CD8-positive, alpha-beta memory T cell (primary cell): ENCODE measurements around the gene TARDBP. TPM values are rescaled to one million over a fixed set of nuclear protein-coding genes. Genes with fewer than 3 reads are reported as not detected.
"Not testable (repeated sequence)": the region's sequence is repeated elsewhere in the genome, so short reads cannot be mapped to it uniquely, and the experiment has no call there.

Source experiments
- CTCF ChIA-PET: fragments of 350-600 bp; sonication (Branson Sonifier 250); formaldehyde crosslinking; loops from one replicate; lab custom pipeline; 2021; ENCODE audit warnings: antibody characterized with exemption; lab: Charles Lee
- POLR2A ChIA-PET: fragments of 350-600 bp; sonication (Branson Sonifier 250); formaldehyde crosslinking; loops from one replicate; lab custom pipeline; 2021; ENCODE audit warnings: antibody characterized with exemption; lab: Charles Lee
- DNase-seq, 5 donors: peaks; one replicate each; pipeline versions ENCODE4 v3.0.0 to v3.0.0-alpha.2; 2020 to 2022; ENCODE audit warnings: mixed read lengths in 1 of 5
- H3K27ac ChIP-seq: one replicate; pipeline ENCODE4 v1.7.0; 2013; ENCODE audit warnings: low read depth, mild to moderate bottlenecking, low read length, moderate library complexity
- H3K27me3 ChIP-seq: 2 replicates; pipeline ENCODE4 v1.7.0; 2013; ENCODE audit warnings: low read length, mild to moderate bottlenecking; ENCODE audit not compliant: insufficient read depth, poor library complexity, severe bottlenecking
- H3K36me3 ChIP-seq: 2 replicates; pipeline ENCODE4 v1.7.0; 2013; ENCODE audit warnings: mild to moderate bottlenecking, low read length, moderate library complexity; ENCODE audit not compliant: insufficient read depth
- H3K4me1 ChIP-seq: 2 replicates; pipeline ENCODE4 v1.7.0; 2013; ENCODE audit warnings: mild to moderate bottlenecking, low read length, moderate library complexity; ENCODE audit not compliant: insufficient read depth
- H3K4me3 ChIP-seq: 2 replicates; pipeline ENCODE4 v1.7.0; 2013; ENCODE audit warnings: mild to moderate bottlenecking, low read length
- H3K9me3 ChIP-seq: 2 replicates; pipeline ENCODE4 v1.7.0; 2013; ENCODE audit warnings: mild to moderate bottlenecking, low read length
- H3K27ac Mint-ChIP-seq, 8 donors: one replicate each; pipeline ENCODE4 v1.8.0; 2020 to 2021; ENCODE audit warnings: mixed read lengths in 8 of 8, mild to moderate bottlenecking in 6 of 8, inconsistent platforms in 3 of 8, moderate library complexity in 3 of 8
- H3K27me3 Mint-ChIP-seq, 2 donors: one replicate each; pipeline ENCODE4 v1.8.0; 2020 to 2021; ENCODE audit warnings: mixed read lengths in 2 of 2, mild to moderate bottlenecking in 1 of 2, moderate library complexity in 1 of 2
- H3K36me3 Mint-ChIP-seq, 3 donors: one replicate each; pipeline ENCODE4 v1.8.0; 2020 to 2021; ENCODE audit warnings: mixed read lengths in 3 of 3, inconsistent platforms in 1 of 3, mild to moderate bottlenecking in 1 of 3
- H3K4me1 Mint-ChIP-seq, 3 donors: one replicate each; pipeline ENCODE4 v1.8.0; 2020 to 2021; ENCODE audit warnings: mixed read lengths in 3 of 3, inconsistent platforms in 1 of 3, mild to moderate bottlenecking in 1 of 3
- H3K4me3 Mint-ChIP-seq, 7 donors: one replicate each; pipeline ENCODE4 v1.8.0; 2020 to 2021; ENCODE audit warnings: mixed read lengths in 7 of 7, mild to moderate bottlenecking in 6 of 7, moderate library complexity in 4 of 7, inconsistent platforms in 2 of 7
- H3K9me3 Mint-ChIP-seq, 5 donors: one replicate each; pipeline ENCODE4 v1.8.0; 2020 to 2022; ENCODE audit warnings: mixed read lengths in 5 of 5, mild to moderate bottlenecking in 3 of 5, moderate library complexity in 2 of 5, inconsistent platforms in 1 of 5
- polyA plus RNA-seq: library from polyadenylated mRNA; unstranded; fragments of 300-500 nt; fragmentation: Illumina TruSeq; gene quantifications from one replicate; pipeline ENCODE4 v1.2.3, GENCODE V29; 2021
- total RNA-seq, 2 experiments: library from RNA; stranded (reverse); gene quantifications; one replicate each; pipeline ENCODE4 v1.2.3, GENCODE V29; 2021

TARDBP gene
- total and polyA plus RNA-seq, 3 experiments from 2014 or later = 74.5 to 239 (median 215) TPM

DNA sequence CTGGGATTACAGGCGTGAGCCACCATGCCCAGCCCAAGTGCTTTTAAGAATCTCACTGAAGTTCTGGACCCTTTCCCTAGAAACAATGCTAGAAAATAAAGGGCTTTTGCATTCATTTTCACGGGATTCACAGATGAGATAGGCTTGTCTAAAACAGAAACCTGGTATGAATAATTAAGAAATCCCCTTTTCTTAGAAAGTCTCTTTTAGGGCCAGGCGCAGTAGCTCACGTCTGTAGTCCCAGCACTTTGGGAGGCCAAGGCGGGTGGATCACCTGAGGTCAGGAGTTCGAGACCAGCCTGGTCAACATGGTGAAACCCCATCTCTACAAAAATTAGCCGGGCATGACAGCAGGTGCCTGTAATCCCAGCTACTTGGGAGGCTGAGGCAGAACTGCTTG lies 60.9 kb downstream of the TARDBP start:
- H3K27me3 ChIP-seq, H3K4me3 ChIP-seq, DNase-seq, H3K4me3 Mint-ChIP-seq, H3K27ac ChIP-seq, H3K4me1 Mint-ChIP-seq, H3K9me3 ChIP-seq, POLR2A ChIA-PET, H3K4me1 ChIP-seq, H3K9me3 Mint-ChIP-seq, H3K27me3 Mint-ChIP-seq, H3K27ac Mint-ChIP-seq: not testable (repeated sequence)
- peaks cover 78% of the 10 kb centered on the region for H3K36me3 ChIP-seq
- CTCF ChIA-PET = interaction anchor here (0.7 to 1.3 kb wide), 2 partner anchors 13 to 27 kb away, joined by 3 read pairs; partner anchors contain the start of gene SRM
- peaks cover 3 to 89% (median 17%) of the 10 kb centered on the region in 3 donors for H3K36me3 Mint-ChIP-seq

Other genes starting within 250 kb of the TARDBP start
- gene CASZ1, start 216.0 kb upstream of the TARDBP start, total RNA-seq = 10 to 100 TPM in 1 of 2 experiments, 1 to 10 TPM in 1; 9.9 to 10.5 TPM
- 2.2 TPM for gene CASZ1, start 216.0 kb upstream of the TARDBP start, polyA plus RNA-seq
- gene MASP2, start 34.6 kb downstream of the TARDBP start, total RNA-seq = under 1 TPM; 0.18 to 0.20 TPM
- not detected for gene MASP2, start 34.6 kb downstream of the TARDBP start, polyA plus RNA-seq
- gene SRM, start 47.4 kb downstream of the TARDBP start, total RNA-seq = 100 to 1,000 TPM; 423 to 438 TPM
- 169 TPM for gene SRM, start 47.4 kb downstream of the TARDBP start, polyA plus RNA-seq
- gene EXOSC10, start 87.2 kb downstream of the TARDBP start, total RNA-seq = 10 to 100 TPM; 92.9 to 94.0 TPM
- gene EXOSC10, start 87.2 kb downstream of the TARDBP start, polyA plus RNA-seq = 46.4 TPM
- gene ANGPTL7, start 176.7 kb downstream of the TARDBP start, total RNA-seq = not detected
- gene ANGPTL7, start 176.7 kb downstream of the TARDBP start, polyA plus RNA-seq = not detected
- gene MTOR, start 249.9 kb downstream of the TARDBP start, total RNA-seq = 10 to 100 TPM; 53.9 to 55.2 TPM
- 8.0 TPM for gene MTOR, start 249.9 kb downstream of the TARDBP start, polyA plus RNA-seq